Stimulated activated naive B cell treated with anti-CD40 and anti-IgM and Interleukin-4, amounts not matched to agents 10 μg/mL and 1 μg/mL and 100 μg/mL, for 72 hours (primary cell): ENCODE measurements around the gene TMPO.
"Not testable (repeated sequence)": the region's sequence is repeated elsewhere in the genome, so short reads cannot be mapped to it uniquely, and the experiment has no call there.

Experiments
- ATAC-seq, 2 donors: fragments of 150-1000 bp; cut with Tn5 transposase; replicated peaks; 2 replicates each; pipeline ENCODE4 v1.10.0; 2021; ENCODE audit warnings: moderate library complexity in 1 of 2
- DNase-seq: peaks from one replicate; pipeline ENCODE4 v3.0.0; 2021
- H3K27ac Mint-ChIP-seq: one replicate; pipeline ENCODE4 v1.8.0; 2022; ENCODE audit warnings: mild to moderate bottlenecking, mixed read lengths
- H3K27me3 Mint-ChIP-seq, 2 donors: one replicate each; pipeline ENCODE4 v1.8.0; 2022; ENCODE audit warnings: mixed read lengths in 2 of 2
- H3K36me3 Mint-ChIP-seq, 2 donors: one replicate each; pipeline ENCODE4 v1.8.0; 2022; ENCODE audit warnings: mixed read lengths in 2 of 2, mild to moderate bottlenecking in 1 of 2
- H3K4me1 Mint-ChIP-seq, 2 donors: one replicate each; pipeline ENCODE4 v1.8.0; 2022; ENCODE audit warnings: mixed read lengths in 2 of 2, mild to moderate bottlenecking in 1 of 2
- H3K4me3 Mint-ChIP-seq, 2 donors: one replicate each; pipeline ENCODE4 v1.8.0; 2022; ENCODE audit warnings: mild to moderate bottlenecking in 2 of 2, mixed read lengths in 2 of 2, moderate library complexity in 1 of 2
- H3K9me3 Mint-ChIP-seq, 2 donors: one replicate each; pipeline ENCODE4 v1.8.0; 2022; ENCODE audit warnings: mixed read lengths in 2 of 2, mild to moderate bottlenecking in 1 of 2

TMPO gene, protein sequence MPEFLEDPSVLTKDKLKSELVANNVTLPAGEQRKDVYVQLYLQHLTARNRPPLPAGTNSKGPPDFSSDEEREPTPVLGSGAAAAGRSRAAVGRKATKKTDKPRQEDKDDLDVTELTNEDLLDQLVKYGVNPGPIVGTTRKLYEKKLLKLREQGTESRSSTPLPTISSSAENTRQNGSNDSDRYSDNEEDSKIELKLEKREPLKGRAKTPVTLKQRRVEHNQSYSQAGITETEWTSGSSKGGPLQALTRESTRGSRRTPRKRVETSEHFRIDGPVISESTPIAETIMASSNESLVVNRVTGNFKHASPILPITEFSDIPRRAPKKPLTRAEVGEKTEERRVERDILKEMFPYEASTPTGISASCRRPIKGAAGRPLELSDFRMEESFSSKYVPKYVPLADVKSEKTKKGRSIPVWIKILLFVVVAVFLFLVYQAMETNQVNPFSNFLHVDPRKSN

DNA sequence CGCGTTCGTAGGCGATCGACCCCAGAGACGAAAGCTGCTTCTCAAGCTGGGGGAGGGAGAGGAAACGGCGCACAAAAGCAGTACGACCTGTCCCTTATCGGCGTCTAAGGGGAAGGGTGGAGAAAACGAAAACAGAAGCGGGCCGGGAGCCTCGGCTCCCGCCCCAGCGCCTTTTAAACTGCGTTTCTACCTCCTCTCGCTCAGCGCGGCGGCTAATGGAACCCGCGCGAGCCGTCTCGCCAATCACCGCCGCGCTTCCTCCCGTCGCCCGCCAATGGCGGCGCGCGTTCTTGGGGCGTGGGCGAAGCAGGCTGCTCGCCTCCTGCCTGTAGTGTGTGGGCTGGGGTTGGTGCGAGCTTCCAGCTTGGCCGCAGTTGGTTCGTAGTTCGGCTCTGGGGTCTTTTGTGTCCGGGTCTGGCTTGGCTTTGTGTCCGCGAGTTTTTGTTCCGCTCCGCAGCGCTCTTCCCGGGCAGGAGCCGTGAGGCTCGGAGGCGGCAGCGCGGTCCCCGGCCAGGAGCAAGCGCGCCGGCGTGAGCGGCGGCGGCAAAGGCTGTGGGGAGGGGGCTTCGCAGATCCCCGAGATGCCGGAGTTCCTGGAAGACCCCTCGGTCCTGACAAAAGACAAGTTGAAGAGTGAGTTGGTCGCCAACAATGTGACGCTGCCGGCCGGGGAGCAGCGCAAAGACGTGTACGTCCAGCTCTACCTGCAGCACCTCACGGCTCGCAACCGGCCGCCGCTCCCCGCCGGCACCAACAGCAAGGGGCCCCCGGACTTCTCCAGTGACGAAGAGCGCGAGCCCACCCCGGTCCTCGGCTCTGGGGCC, at the start of gene TMPO:
TMPO (plus strand) TSS at position 304 of the 824 bp plus-strand sequence; CDS start at position 582, 278 bp downstream.
- DNase-seq (peak; percentile 96), ATAC-seq (peak; percentile 84 to 86)
- H3K36me3 Mint-ChIP-seq = peaks cover 16 to 30% of the 10 kb centered on the region in 2 donors
- no peaks in the 10 kb centered on the region for H3K9me3 Mint-ChIP-seq
- peak within 1 kb of the TSS; percentile 95 to 96 for H3K4me3 Mint-ChIP-seq
- peak within 1 kb of the TSS; percentile 97 for H3K27ac Mint-ChIP-seq
- H3K4me1 Mint-ChIP-seq = peaks cover 14 to 36% of the 10 kb centered on the region in 2 donors
- no peaks in the 10 kb centered on the region for H3K27me3 Mint-ChIP-seq

GRCh38 chr12:98465950-98466602, 49.3 kb upstream of the TMPO start:
- H3K36me3 Mint-ChIP-seq = no peaks in the 10 kb centered on the region
- H3K4me1 Mint-ChIP-seq = no peaks in the 10 kb centered on the region
- H3K9me3 Mint-ChIP-seq = no peaks in the 10 kb centered on the region
- DNase-seq = no peak
- no peak overlapping the region for H3K27ac Mint-ChIP-seq
- ATAC-seq = no peak
- H3K27me3 Mint-ChIP-seq = peaks cover 0 to 3% of the 10 kb centered on the region in 2 donors
- no peak overlapping the region for H3K4me3 Mint-ChIP-seq

DNA sequence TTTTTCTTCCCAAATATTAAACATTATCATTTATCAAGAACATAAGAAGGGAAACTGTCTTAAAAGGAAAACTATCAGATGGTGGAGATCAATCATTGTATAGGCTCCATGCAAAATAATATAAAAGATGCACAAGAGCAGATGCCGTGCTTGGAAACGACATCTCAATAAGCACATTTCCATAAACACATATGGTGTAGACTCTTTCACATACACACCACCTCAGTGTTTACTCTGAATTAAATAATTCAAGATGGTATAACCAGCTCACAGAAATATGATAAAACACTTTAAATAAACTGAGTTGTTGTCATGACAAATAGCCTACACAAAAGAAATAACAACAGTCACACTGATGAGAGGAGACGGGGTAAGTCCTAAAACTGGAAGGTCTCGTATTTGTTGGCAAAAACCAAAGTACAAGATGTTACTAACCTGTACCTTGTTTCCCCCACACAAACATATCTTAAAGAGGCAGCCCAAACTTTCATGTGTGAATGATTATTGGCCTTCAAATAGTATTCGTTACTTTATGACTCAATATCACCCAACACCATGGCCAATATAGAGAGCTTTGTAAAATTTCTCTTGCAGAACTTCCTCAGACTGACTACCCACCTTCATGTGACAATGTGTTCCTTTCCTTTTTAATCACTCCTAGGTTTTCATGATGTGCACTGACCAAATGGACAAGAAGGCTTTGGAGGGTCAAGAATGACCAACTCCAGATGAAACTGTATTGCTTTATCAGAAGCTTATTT, 48.6 kb upstream of the TMPO start:
- Mint-ChIP-seq H3K4me3 (no peak overlapping the region), H3K9me3 (no peaks in the 10 kb centered on the region), H3K4me1 (no peaks in the 10 kb centered on the region), H3K27me3 (peaks cover 0 to 3% of the 10 kb centered on the region in 2 donors), H3K27ac (no peak overlapping the region), H3K36me3 (no peaks in the 10 kb centered on the region)
- ATAC-seq = no peak
- DNase-seq = no peak

DNA sequence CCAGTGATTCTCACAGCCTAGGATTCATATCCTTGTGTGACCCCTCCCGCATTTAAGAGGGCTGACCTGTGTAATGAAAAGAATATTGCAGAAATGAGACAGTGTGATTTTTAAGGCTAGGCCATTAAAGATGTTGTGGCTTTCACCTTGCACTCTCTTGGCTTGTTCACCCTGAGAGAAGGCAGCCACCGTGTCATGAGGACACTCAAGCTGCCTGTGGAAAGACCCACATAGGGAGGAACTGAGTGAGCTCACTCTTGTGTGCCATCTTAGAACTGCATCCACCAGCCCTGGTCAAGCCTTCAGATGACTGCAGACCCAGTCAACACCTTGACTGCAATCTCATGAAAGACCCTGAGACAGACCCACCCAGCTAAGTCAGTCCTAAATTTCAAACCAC, 46.3 kb upstream of the TMPO start:
- Mint-ChIP-seq H3K9me3 (no peaks in the 10 kb centered on the region), H3K4me1 (no peaks in the 10 kb centered on the region), H3K36me3 (no peaks in the 10 kb centered on the region), H3K27ac (no peak overlapping the region), H3K27me3 (peaks cover 3 to 6% of the 10 kb centered on the region in 2 donors), H3K4me3 (no peak overlapping the region)
- ATAC-seq (peak; percentile 23 to 41), DNase-seq (no peak)

DNA sequence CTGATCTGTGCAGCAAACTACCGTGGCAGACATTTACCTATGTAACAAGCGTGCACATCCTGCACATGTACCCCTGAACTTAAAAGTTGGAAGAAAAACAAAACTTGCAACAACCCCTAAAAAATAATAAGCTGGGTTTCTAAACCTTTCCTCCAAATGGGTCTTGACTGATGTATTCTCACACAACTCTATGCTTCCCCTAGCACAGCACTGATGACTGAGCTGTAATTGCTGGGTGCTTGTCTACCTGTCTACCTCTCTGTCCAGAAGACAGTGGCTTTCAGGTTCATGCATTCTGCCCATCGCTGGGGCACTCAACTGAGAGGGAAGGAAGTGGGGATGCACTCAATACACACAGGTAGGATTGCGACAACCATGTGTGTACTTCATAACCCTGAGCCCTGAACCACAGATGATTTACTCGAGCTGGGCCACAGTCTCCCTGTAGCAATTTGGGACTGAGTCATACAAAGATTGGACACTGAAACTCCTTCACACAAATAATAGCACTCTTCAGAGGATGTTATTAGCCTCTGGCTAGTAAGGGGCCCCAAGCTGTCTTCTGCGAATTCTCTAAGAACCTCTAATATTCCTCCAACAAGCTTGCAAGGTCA, 44.8 kb upstream of the TMPO start:
- ATAC-seq = no peak

GRCh38 chr12:98471085-98471484, 44.3 kb upstream of the TMPO start:
- no peaks in the 10 kb centered on the region for H3K4me1 Mint-ChIP-seq
- ATAC-seq = no peak
- no peaks in the 10 kb centered on the region for H3K36me3 Mint-ChIP-seq
- no peak overlapping the region for H3K27ac Mint-ChIP-seq
- H3K9me3 Mint-ChIP-seq = no peaks in the 10 kb centered on the region
- no peak for DNase-seq
- peaks cover 3 to 6% of the 10 kb centered on the region in 2 donors for H3K27me3 Mint-ChIP-seq
- H3K4me3 Mint-ChIP-seq = no peak overlapping the region

More for the DNA sequence above, 44.8 kb upstream of the TMPO start:
- H3K27me3 Mint-ChIP-seq = peaks cover 3 to 6% of the 10 kb centered on the region in 2 donors
- no peaks in the 10 kb centered on the region for H3K36me3 Mint-ChIP-seq
- H3K4me3 Mint-ChIP-seq = no peak overlapping the region
- H3K27ac Mint-ChIP-seq = no peak overlapping the region
- no peaks in the 10 kb centered on the region for H3K4me1 Mint-ChIP-seq
- DNase-seq = no peak
- no peaks in the 10 kb centered on the region for H3K9me3 Mint-ChIP-seq

DNA sequence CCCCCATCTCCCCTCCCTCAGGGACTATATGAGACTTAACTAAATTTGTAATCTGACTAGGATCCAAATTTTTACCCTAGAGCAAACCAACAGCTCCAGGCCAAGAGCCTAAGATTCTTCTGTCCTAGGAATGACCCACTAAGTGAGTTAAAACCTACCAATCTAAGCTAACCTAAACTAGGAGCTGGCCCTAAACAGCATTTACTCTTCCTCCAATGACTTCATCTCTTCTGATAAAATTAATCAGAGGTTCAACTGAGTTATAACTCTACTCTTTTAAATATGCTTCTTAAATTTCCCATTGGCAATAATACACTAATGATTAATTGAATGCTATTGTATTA, 39.9 kb upstream of the TMPO start:
- peaks cover 6 to 8% of the 10 kb centered on the region in 2 donors for H3K9me3 Mint-ChIP-seq
- H3K36me3 Mint-ChIP-seq = no peaks in the 10 kb centered on the region

DNA sequence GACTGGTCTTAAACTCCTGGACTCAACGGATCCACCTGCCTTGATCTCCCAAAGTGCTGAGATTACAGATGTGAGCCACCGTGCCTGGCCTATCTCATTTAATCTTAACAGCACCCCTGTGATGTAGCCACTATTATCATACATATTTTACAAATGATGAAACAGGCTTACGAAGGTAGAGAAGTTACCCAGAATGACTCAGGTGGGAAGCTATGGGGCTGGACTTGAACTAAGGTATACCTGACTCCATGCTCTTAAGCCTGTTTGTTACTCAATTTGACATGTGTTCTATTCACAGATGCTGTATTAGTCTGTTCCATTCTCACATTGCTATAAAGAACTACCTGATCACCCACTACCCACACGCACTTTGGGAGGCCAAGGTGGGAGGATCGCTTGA, 36.8 kb upstream of the TMPO start:
- Mint-ChIP-seq H3K4me1 (no peaks in the 10 kb centered on the region), H3K27me3 (peaks cover 0 to 4% of the 10 kb centered on the region in 2 donors), H3K27ac (no peak overlapping the region), H3K36me3 (no peaks in the 10 kb centered on the region), H3K9me3 (peaks cover 6 to 10% of the 10 kb centered on the region in 2 donors), H3K4me3 (no peak overlapping the region)
- DNase-seq (no peak), ATAC-seq (no peak)

More for the DNA sequence above, 39.9 kb upstream of the TMPO start:
- ATAC-seq = no peak
- Mint-ChIP-seq H3K4me1 (no peaks in the 10 kb centered on the region), H3K27ac (no peak overlapping the region), H3K27me3 (peaks cover 0 to 6% of the 10 kb centered on the region in 2 donors), H3K4me3 (no peak overlapping the region)
- no peak for DNase-seq

GRCh38 chr12:98483621-98484503, 31.5 kb upstream of the TMPO start:
- H3K27ac Mint-ChIP-seq = no peak overlapping the region
- H3K9me3 Mint-ChIP-seq = peaks cover 0 to 4% of the 10 kb centered on the region in 2 donors
- no peak for DNase-seq
- no peaks in the 10 kb centered on the region for H3K4me1 Mint-ChIP-seq
- no peak overlapping the region for H3K4me3 Mint-ChIP-seq
- H3K27me3 Mint-ChIP-seq = no peaks in the 10 kb centered on the region
- ATAC-seq = no peak
- no peaks in the 10 kb centered on the region for H3K36me3 Mint-ChIP-seq

DNA sequence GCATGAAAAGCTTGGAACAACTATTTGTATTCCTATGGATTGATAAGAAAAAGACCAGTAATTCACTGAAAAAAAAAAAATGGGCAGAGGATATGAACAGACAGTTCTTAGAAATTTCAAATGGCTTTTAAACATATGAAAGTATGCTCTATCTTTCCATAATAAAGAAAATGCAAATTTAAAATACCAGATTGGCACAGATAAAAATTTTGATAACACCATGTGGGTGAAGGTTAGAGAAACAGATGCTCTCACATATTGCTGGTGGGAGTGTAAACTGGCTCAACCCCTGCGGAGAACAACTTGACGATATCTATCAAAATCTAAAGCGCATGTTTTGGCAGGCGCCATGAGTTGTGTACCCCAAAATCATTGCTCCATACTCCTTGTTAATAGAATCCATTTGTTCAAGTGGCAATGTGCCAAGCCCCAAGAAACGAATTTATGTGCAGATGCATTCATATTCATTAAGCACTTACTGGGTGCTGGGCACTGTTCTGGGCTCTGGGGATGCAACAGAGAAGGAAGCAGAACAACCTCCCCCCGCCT, 29.5 kb upstream of the TMPO start:
- no peak for ATAC-seq
- H3K36me3 Mint-ChIP-seq = no peaks in the 10 kb centered on the region
- H3K27ac Mint-ChIP-seq = no peak overlapping the region
- H3K4me1 Mint-ChIP-seq = peaks cover under 1 to 1% of the 10 kb centered on the region in 2 donors
- no peak for DNase-seq
- H3K27me3 Mint-ChIP-seq = no peaks in the 10 kb centered on the region
- H3K9me3 Mint-ChIP-seq = peaks cover 0 to 2% of the 10 kb centered on the region in 2 donors
- H3K4me3 Mint-ChIP-seq = no peak overlapping the region

DNA sequence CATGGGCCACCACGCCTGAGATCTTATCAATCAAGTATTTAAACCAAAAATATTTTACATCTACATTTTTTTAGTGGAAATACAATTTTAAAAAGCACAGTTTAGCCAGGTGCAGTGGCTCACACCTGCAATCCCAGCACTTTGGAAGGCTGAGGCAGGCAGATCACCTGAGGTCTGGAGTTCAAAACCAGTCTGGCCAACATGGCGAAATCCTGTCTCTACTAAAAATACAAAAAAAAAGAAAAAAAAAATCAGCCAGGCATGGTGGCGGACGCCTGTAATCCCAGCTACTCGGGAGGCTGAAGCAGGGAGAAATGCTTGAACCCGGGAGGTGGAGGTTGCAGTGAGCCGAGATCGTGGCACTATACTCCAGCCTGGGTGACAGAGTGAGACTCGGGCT, 27.0 kb upstream of the TMPO start:
- not testable (repeated sequence) for H3K27ac Mint-ChIP-seq, H3K36me3 Mint-ChIP-seq, ATAC-seq, DNase-seq, H3K9me3 Mint-ChIP-seq, H3K4me3 Mint-ChIP-seq, H3K27me3 Mint-ChIP-seq, H3K4me1 Mint-ChIP-seq

GRCh38 chr12:98489176-98489575, 26.2 kb upstream of the TMPO start:
- ATAC-seq = no peak
- no peak overlapping the region for H3K27ac Mint-ChIP-seq

More at GRCh38 chr12:98489176-98489575, 26.2 kb upstream of the TMPO start:
- peaks cover 4 to 6% of the 10 kb centered on the region in 2 donors for H3K4me1 Mint-ChIP-seq
- H3K4me3 Mint-ChIP-seq = no peak overlapping the region
- no peaks in the 10 kb centered on the region for H3K9me3 Mint-ChIP-seq
- no peaks in the 10 kb centered on the region for H3K27me3 Mint-ChIP-seq
- DNase-seq = no peak
- no peaks in the 10 kb centered on the region for H3K36me3 Mint-ChIP-seq
